Hematopoietic multipotent progenitor cell treated with erythropoietin and hydrocortisone succinate and interleukin-3 and kit ligand, for 6 days (in vitro differentiated cells): ENCODE data around the gene SMARCA4.

ENCODE experiments used
- DNase-seq: peaks from one replicate; pipeline ENCODE4 v3.0.0-alpha.2; 2015

Gene SMARCA4

GRCh38 chr19:11106477-11106876 lies 145.6 kb downstream of the SMARCA4 start:
- DNase-seq = no peak

- no peak for DNase-seq
Measured at GRCh38 chr19:11108746-11109145, 147.9 kb downstream of the SMARCA4 start.

GRCh38 chr19:11111117-11111770 lies 150.4 kb downstream of the SMARCA4 start:
- no peak for DNase-seq

- no peak for DNase-seq
Measured at GRCh38 chr19:11111771-11112144, 150.9 kb downstream of the SMARCA4 start.
